Activated CD8-positive, alpha-beta memory T cell treated with anti-CD3 and anti-CD28 coated beads for 24 hours (primary cell): ENCODE measurements around the gene STK16.
"Not testable (repeated sequence)": the region's sequence is repeated elsewhere in the genome, so short reads cannot be mapped to it uniquely, and the experiment has no call there.

Experiments used
- DNase-seq: peaks from one replicate; pipeline ENCODE4 v3.0.0-alpha.2; 2020

The STK16 gene

GRCh38 chr2:219246559-219246958, 1.3 kb downstream of the STK16 start:
- DNase-seq: no peak

GRCh38 chr2:219247678-219248642, 2.7 kb downstream of the STK16 start:
- DNase-seq: peak; percentile 79

GRCh38 chr2:219248845-219249202, 3.5 kb downstream of the STK16 start:
- no peak for DNase-seq

GRCh38 chr2:219249203-219249980, 4.1 kb downstream of the STK16 start:
- DNase-seq: no peak

GRCh38 chr2:219250049-219250781, 4.9 kb downstream of the STK16 start:
- DNase-seq: no peak

GRCh38 chr2:219251656-219252055, 6.4 kb downstream of the STK16 start:
- DNase-seq: no peak

GRCh38 chr2:219252084-219252483, 6.8 kb downstream of the STK16 start:
- DNase-seq: peak; percentile 70

- DNase-seq: peak; percentile 77
These were observed 7.3 kb downstream of the STK16 start for GRCh38 chr2:219252570-219252899.

GRCh38 chr2:219252900-219253752, 7.8 kb downstream of the STK16 start, which contains the start of gene TUBA4B:
TUBA4B (plus strand) TSS chr2:219253243; CDS start chr2:219253408, 165 bp downstream.
- peak; percentile 75 for DNase-seq

GRCh38 chr2:219253753-219254589, 8.7 kb downstream of the STK16 start, which contains the start of gene TUBA4A:
TUBA4A (minus strand) TSS chr2:219253918; CDS start chr2:219253858, 60 bp downstream.
- DNase-seq: peak; percentile 95

- peak; percentile 83 for DNase-seq
These were observed 9.4 kb downstream of the STK16 start for GRCh38 chr2:219254590-219255201.

GRCh38 chr2:219258942-219259341, 13.7 kb downstream of the STK16 start:
- not testable (repeated sequence) for DNase-seq

- no peak for DNase-seq
These were observed 16.0 kb downstream of the STK16 start for GRCh38 chr2:219261024-219261855.

GRCh38 chr2:219266232-219266631, 21.0 kb downstream of the STK16 start:
- DNase-seq: no peak

GRCh38 chr2:219266886-219267285, 21.6 kb downstream of the STK16 start:
- DNase-seq: no peak

GRCh38 chr2:219268294-219268693, 23.0 kb downstream of the STK16 start:
- no peak for DNase-seq

- DNase-seq: no peak
These were observed 24.2 kb downstream of the STK16 start for GRCh38 chr2:219269362-219270054.

- no peak for DNase-seq
These were observed 24.7 kb downstream of the STK16 start for GRCh38 chr2:219270055-219270372.

GRCh38 chr2:219271021-219271420, 25.7 kb downstream of the STK16 start:
- no peak for DNase-seq
